Motor neuron (in vitro differentiated cells): ENCODE measurements around the gene ADH1A. TPM values are rescaled to one million over a fixed set of nuclear protein-coding genes. Genes with fewer than 3 reads are reported as not detected.
"Not testable (repeated sequence)": the region's sequence is repeated elsewhere in the genome, so short reads cannot be mapped to it uniquely, and the experiment has no call there.

Experiments
- ATAC-seq, 8 experiments: fragments of 200-7000 bp; cut with Tn5 transposase; replicated peaks in 6 of 8; 2 replicates each; pipeline ENCODE4 v1.8.0; 2021; ENCODE audit warnings: mild to moderate bottlenecking in 8 of 8, moderate library complexity in 8 of 8
- H3K27ac ChIP-seq, 2 donors: fragments of 250-450 bp; sonication (Bioruptor Pico); 2 replicates each; pipeline ENCODE4 v1.9.0; 2021; ENCODE audit warnings: antibody characterized with exemption in 2 of 2, mild to moderate bottlenecking in 2 of 2, moderate library complexity in 1 of 2
- H3K4me1 ChIP-seq, 2 donors: fragments of 250-450 bp; sonication (Bioruptor Pico); replicated peaks in 1 of 2; 2 replicates each; pipeline ENCODE4 v1.6.1; 2021; ENCODE audit warnings: antibody characterized with exemption in 2 of 2, mild to moderate bottlenecking in 2 of 2, moderate library complexity in 1 of 2
- H3K4me3 ChIP-seq, 5 donors: fragments of 250-450 bp; sonication (Bioruptor Pico); 2 replicates each; pipeline ENCODE4 v1.9.0; 2021; ENCODE audit warnings: antibody characterized with exemption in 5 of 5, mild to moderate bottlenecking in 5 of 5, moderate library complexity in 4 of 5
- WGBS, 10 experiments: fragments of 450-650 bp; shearing (Covaris generic); methylation state at CpG; one replicate each; pipeline ENCODE4 v1.0.0; 2022; 5-methylcytosine and 5-hydroxymethylcytosine counted together
- in situ Hi-C, 9 experiments: fragments of 400-800 bp; cut with MboI; loops; one replicate each; pipeline ENCODE4 v1.15.0; 2021; ENCODE audit warnings: low sequenced_read_pairs in 9 of 9, low pct_unique_long_range_greater_than_20kb in 2 of 9; ENCODE audit not compliant: unreplicated experiment in 9 of 9
- total RNA-seq, 8 experiments: library from RNA; unstranded; fragments of 300-600 nt; gene quantifications; 2 replicates each; pipeline versions ENCODE4 v1.2.3 to v1.2.4, GENCODE V29; 2022

The ADH1A gene
- total RNA-seq, result under 1 TPM in 2 of 8 experiments, not detected in 6; 0.20 to 1.00 TPM

DNA sequence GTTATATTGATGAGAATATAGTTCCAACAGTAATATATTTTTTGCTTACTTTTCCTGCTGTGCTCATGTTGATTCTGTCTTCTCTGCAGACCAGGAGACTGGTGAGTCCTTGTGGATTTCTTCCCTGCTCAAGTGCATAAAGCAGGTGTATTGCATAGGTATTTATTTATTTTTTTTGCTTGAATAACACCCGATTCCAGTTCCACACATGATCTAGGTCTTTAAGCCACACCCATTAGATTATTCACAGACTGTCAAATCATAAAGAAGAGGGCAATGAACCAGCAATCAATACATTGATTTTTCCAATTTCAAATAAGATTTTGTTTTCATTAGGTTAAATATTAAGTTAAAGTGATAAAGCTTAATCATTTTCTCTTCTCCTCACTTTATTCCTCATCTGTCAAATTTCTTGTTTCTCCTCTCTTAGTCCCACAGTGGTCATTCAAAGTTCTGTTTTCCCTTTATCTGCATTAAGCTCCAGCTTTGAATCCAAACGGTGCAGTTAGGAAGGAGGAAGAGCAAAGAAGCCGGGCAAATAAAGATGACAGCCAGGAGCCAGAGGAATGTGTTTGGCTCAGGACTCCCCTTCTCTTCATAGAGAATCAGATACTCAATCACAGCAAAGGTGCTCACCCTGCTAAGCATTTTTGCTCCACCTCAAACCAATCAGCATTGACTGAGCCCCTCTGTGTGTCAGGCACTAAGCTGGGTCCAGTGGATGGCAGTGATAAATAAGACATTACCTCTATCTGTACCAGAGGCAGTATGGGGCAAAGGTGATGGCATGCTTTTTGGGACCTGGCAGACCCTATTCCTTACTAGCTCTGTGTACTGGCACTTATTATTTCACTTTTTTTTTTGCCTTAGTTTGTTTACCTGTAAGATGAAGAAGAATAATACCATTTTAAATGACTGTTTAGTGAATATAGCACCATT is at the start of gene ADH1A:
TSS of gene ADH1A (minus strand) at position 138 of the 939 bp plus-strand sequence. CDS start at position 67, 71 bp downstream.
- Histone ChIP-seq H3K27ac (no peak within 1 kb of the TSS), H3K4me1 (no peaks in the 10 kb centered on the region), H3K4me3 (no peak within 1 kb of the TSS)
- WGBS, 10 experiments, result 0 to 79% (median 46%) methylated on average over 1 to 3 of the region's 3 CpGs; no CpG with 5 or more reads in 2 of the 10 experiments
- ATAC-seq, result no peak
- in situ Hi-C loops, result no loop called here

DNA sequence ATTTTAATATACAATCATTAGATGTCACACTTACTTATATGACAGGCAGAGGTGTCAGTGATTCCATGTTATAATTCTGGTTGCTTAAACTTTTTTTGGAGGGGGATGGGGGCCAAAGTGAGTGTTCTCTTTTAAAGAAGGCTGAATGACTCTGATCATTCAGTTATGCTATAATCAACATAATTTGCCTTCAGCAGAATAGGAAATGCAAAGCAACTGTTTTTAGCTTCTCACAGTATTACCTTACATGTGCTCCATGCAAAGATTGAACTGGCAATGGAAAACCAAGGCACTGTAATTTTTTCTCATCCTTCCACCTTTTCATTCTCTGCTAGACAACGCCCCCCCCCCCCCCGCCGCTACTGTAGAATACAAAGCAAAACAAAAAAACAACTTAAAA is 48.4 kb upstream of the ADH1A start:
- H3K27ac ChIP-seq, result no peak overlapping the region
- ATAC-seq, result peak in 3 of 8 experiments; percentile 34 to 85 (median 55)
- in situ Hi-C loops, result no loop called here
- H3K4me1 ChIP-seq, result no peaks in the 10 kb centered on the region
- no peak overlapping the region for H3K4me3 ChIP-seq
- 40 to 90% (median 84%) methylated on average over 1 to 3 of the region's 3 CpGs; no CpG with 5 or more reads in 4 of the 10 experiments for WGBS, 10 experiments

DNA sequence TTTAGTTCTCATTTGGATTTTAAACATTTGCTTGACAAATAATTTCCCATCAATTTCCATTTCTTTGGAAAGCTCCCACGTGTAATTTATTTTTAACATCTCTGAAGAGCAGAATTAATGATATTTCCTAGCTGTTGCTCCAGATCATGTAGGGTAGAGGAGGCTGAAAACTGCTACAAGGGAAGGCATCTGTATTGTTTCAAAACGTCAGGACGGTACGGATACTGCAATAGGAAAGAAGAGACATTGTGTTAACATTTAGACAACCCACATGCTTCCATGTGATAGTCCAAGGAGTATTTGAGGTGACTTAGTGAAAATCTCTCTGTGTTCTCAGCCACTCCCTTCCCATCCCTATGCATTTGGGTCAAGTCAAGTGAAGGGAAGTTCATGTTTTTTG is 45.8 kb upstream of the ADH1A start:
- WGBS, 10 experiments, result 20 to 83% (median 60%) methylated on average over 1 to 4 of the region's 4 CpGs; no CpG with 5 or more reads in 1 of the 10 experiments
- no peak for ATAC-seq
- in situ Hi-C loops, result no loop called here
- no peaks in the 10 kb centered on the region for H3K4me1 ChIP-seq
- no peak overlapping the region for H3K4me3 ChIP-seq
- H3K27ac ChIP-seq, result no peak overlapping the region

DNA sequence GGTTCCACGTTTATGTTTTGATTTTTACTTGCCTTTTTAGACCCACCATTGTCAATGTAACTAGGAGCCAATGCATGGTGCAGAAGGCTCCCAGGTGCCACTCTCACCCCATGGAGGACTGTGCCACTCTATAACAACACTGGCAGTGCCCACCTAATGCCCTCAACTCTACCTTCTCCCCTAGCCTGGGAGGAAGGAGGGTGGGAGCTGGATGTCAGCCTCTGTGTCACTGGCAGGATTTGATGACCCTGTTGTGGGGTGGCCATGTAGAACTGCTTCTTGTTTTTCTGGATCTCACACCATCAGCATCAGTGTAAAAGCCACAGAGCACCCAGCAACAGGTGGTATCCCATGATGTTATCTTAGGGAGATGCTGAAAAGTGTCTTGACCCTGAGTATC is 44.1 kb upstream of the ADH1A start:
- H3K4me3 ChIP-seq, result no peak overlapping the region
- H3K27ac ChIP-seq, result no peak overlapping the region
- H3K4me1 ChIP-seq, result no peaks in the 10 kb centered on the region
- in situ Hi-C loops, result no loop called here
- ATAC-seq, result no peak
- 0 to 100% (median 67%) methylated on average over 1 of the region's 1 CpG; no CpG with 5 or more reads in 4 of the 10 experiments for WGBS, 10 experiments

DNA sequence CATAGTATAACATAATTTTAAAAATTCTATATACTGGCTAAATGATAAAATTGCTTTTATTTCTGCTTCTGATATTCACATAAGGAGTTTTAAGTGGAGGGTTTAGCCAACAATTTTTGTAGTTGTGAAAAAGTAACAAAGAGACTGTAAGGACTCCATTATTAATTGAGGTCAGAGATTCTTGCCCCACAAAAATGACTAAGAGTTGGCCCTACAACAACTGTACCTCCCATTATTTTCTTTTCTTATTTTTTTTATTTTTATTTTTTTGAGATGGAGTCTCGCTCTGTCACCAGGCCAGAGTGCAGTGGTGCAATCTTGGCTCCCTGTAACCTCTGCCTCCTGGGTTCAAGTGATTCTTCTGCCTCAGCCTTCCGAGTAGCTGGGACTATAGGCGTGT is 39.9 kb upstream of the ADH1A start:
- WGBS, 10 experiments, result 61 to 100% (median 86%) methylated on average over 1 to 3 of the region's 3 CpGs; no CpG with 5 or more reads in 3 of the 10 experiments
- in situ Hi-C loops, result no loop called here
- Histone ChIP-seq H3K4me1 (no peaks in the 10 kb centered on the region), H3K4me3 (no peak overlapping the region), H3K27ac (no peak overlapping the region)
- no peak for ATAC-seq

DNA sequence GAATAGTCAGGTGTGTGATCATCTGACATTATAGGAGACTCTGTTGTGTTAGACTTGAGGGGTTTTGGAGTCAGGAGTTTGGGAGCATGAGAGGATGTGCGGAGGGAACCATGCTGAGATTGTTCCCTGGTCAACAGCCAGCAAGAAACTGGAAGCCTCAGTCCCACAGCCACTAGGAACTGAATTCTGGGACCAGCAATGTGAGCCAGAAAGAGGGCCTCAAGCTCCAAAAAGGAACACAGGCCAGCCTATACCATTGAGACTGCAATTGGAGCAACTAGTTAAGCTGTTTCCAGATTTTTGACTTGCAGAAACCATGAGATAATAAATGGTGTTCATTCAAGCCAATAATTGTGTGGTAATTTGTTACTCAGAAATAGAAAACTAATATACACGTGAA is 39.1 kb upstream of the ADH1A start:
- H3K4me3 ChIP-seq, result no peak overlapping the region
- in situ Hi-C loops, result no loop called here
- no peak for ATAC-seq
- 0 to 85% (median 33%) methylated on average over 1 to 2 of the region's 2 CpGs; no CpG with 5 or more reads in 1 of the 10 experiments for WGBS, 10 experiments
- no peak overlapping the region for H3K27ac ChIP-seq
- H3K4me1 ChIP-seq, result no peaks in the 10 kb centered on the region

DNA sequence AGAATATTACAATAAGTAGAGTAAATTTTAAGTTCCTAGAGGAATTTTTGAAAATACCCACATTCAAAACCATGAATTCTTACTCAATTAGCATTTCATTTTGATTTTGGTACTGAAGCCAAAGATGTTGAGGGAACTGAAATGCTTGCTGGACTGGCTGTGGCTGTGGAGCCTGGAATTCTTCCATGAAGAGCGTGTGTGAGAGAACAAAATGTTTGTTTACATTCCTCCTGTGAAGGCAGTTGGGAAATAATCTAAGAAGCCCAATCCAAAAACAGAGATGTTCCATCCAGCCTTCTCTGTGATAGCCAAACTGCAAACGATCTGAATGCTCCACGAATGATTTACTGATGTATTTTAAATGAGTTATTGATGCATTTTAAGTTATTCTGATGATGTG is 34.2 kb upstream of the ADH1A start:
- Histone ChIP-seq H3K4me3 (no peak overlapping the region), H3K4me1 (peaks cover 0 to 2% of the 10 kb centered on the region in 2 donors), H3K27ac (no peak overlapping the region)
- 0 to 90% (median 71%) methylated on average over 2 to 3 of the region's 3 CpGs for WGBS, 10 experiments
- ATAC-seq, result no peak
- in situ Hi-C loops, result no loop called here

DNA sequence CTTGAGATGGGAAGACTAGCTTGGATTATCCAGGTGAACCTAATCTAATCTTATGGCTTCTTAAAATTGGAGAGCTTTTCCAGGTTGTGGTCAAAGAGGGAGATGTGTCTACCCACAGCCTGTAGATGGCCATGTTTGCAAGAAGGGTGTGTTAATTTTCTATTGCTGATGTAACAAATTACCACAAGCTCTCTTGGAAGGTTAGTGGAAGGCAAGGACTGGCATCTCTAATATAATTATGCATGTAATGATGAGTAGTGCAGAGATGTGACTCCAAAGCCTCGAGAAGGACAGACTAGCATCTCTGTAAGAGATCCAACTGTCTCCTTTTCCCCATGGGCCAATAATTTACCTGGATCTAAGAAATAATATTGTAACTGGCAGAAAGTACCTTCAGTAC is 33.6 kb upstream of the ADH1A start:
- 0 to 50% (median 33%) methylated on average over 1 of the region's 1 CpG; no CpG with 5 or more reads in 5 of the 10 experiments for WGBS, 10 experiments
- peak in 2 of 8 experiments; percentile 60 for ATAC-seq
- Histone ChIP-seq H3K4me1 (peaks cover 0 to 2% of the 10 kb centered on the region in 2 donors), H3K27ac (no peak overlapping the region), H3K4me3 (no peak overlapping the region)
- in situ Hi-C loops, result no loop called here

DNA sequence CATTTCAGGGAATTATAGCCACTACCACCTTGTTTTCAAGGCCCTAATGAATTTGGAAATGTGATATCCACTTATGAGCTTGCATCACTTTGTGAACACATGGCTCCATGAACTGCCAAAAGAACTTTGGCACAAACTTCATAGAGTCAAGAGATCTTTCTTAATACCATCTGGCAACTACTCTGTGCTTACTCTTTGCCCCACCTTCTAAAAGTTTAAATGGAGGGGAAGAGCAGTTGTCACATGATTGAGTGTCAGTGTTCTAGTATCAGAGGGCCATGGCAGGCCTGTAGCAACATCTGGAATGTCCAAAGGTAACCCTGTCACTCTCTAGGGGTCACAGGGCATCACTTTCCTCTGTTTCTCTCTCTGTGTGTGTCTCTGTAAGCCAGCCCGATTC is 33.0 kb upstream of the ADH1A start:
- ATAC-seq, result no peak
- in situ Hi-C loops, result no loop called here

DNA sequence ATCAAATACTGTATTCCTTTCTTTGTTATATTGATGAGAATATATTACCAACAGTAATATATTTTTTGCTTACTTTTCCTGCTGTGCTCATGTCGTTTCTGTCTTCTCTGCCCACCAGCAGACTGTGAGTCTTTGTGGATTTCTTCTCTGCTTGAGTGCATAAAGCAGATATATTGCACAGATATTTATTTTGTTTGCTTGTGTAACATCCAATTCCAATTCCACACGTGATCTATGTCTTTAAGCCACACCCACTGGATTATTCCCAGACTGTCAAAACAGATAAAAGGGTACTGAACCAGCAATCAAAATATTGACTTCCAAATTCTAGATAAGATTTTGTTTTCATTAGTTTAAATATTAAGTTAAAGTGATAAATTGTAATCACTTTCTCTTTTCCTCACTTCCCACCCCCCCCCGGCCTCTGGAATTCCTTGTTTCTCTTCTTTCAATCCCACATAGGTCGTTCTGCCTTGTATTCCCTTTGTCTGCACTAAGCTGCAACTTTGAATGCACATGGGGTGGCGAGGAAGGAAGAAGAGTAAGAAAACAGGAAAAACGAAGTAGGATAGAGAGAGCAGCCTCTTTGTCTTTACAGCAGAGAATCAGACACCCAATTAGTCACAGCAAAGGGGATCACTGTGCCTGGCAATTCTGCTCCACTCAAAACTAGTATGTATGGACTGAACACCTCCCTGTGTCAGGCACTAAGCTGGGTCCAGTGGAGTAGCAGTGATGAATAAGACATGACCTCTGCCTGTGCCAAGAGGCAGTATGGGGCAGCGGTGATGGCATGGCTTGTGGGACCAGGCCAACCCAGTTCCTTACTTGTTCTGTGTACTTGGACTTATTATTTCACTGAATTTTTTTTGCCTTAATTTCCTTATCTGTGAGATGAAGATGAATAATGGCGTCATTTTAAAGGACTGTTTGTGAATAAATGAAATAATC is 30.7 kb upstream of the ADH1A start, which contains the start of gene ADH1B:
TSS of gene ADH1B (minus strand) at position 161 of the 951 bp plus-strand sequence. CDS start at position 91, 70 bp downstream.
- no peak for ATAC-seq
- WGBS, 10 experiments, result 15 to 83% (median 39%) methylated on average over 2 to 7 of the region's 8 CpGs
- peaks cover 0 to 2% of the 10 kb centered on the region in 2 donors for H3K4me1 ChIP-seq
- in situ Hi-C loops, result no loop called here
- no peak within 1 kb of the TSS for H3K27ac ChIP-seq
- H3K4me3 ChIP-seq, result no peak within 1 kb of the TSS

More for the DNA sequence above, 33.0 kb upstream of the ADH1A start:
- H3K27ac ChIP-seq, result no peak overlapping the region
- no peak overlapping the region for H3K4me3 ChIP-seq
- peaks cover 0 to 2% of the 10 kb centered on the region in 2 donors for H3K4me1 ChIP-seq
- 33 to 100% (median 100%) methylated on average over 1 of the region's 1 CpG; no CpG with 5 or more reads in 5 of the 10 experiments for WGBS, 10 experiments

DNA sequence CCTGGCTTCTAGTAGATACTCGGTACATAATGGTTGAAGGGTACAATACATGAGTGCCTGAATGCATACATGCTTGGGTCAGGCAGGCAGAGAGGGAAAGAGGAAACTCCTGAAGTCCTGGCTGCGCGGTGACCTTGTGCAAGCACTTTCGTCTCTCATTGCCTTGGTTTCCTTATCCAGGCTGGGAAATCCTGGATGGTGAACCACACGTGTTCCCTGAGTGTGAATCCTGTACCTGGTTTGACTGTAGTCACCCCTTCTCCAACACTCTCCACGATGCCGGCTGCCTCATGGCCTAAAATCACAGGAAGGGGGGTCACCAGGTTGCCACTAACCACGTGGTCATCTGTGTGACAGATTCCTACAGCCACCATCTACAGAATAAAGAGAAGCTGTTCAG is 27.0 kb upstream of the ADH1A start:
- 49 to 100% (median 90%) methylated on average over 1 to 5 of the region's 8 CpGs; no CpG with 5 or more reads in 3 of the 10 experiments for WGBS, 10 experiments
- H3K4me1 ChIP-seq, H3K27ac ChIP-seq, ATAC-seq, in situ Hi-C loops, H3K4me3 ChIP-seq: not testable (repeated sequence)

DNA sequence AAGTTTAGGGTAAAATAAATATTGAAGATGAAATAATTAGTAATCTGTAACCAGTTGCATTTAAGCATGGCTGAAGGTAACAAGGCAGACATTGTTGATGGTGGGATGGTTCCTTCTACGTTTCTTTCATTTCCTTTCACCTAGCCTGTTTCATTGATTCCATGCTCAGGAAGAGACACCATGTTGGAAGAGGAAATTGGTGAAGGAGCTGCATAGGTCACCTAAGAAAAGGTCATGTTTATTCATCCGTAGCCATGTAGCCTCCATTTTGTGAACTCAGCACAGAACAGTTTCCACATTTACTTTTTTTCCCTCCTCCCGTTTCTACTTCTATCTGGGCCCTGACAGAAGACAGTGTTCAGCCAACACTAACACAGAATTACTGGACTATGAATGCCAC is 26.6 kb upstream of the ADH1A start:
- WGBS, 10 experiments, result 31 to 95% (median 69%) methylated on average over 2 to 3 of the region's 3 CpGs; no CpG with 5 or more reads in 3 of the 10 experiments
- Histone ChIP-seq H3K4me1 (peaks cover 0 to 2% of the 10 kb centered on the region in 2 donors), H3K4me3 (no peak overlapping the region), H3K27ac (no peak overlapping the region)
- ATAC-seq, result no peak
- in situ Hi-C loops, result no loop called here
